ENCODE measurements around the gene SNTG2.
"Not testable (repeated sequence)": the region's sequence is repeated elsewhere in the genome, so short reads cannot be mapped to it uniquely, and the experiment has no call there.

DNA sequence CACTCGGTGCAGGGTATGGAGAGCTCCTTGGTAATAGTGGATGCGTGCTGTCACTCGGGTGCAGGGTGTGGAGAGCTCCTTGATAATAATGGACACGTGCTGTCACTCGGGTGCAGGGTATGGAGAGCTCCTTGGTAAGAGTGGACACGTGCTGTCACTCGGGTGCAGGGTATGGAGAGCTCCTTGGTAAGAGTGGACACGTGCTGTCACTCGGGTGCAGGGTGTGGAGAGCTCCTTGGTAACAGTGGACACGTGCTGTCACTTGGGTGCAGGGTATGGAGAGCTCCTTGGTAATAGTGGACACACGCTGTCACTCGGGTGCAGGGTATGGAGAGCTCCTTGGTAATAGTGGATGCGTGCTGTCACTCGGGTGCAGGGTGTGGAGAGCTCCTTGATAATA lies 155.7 kb downstream of the SNTG2 start:
- not testable (repeated sequence) for TF ChIP-seq EZH2 (IDR thresholded peaks at IDR 0.05); POLR2AphosphoS5 (IDR thresholded peaks at IDR 0.05; ENCODE audit: borderline replicate concordance, low read depth, low read length); FOXP2 (optimal IDR thresholded peaks at IDR 0.05; ENCODE audit: control extremely low read depth, extremely low read length, insufficient read depth)
